K562 (cell line): ENCODE data around the gene CD151. TPM values are rescaled to one million over a fixed set of nuclear protein-coding genes. Genes with fewer than 3 reads are reported as not detected.

Source experiments
- ATAC-seq: fragments of 200-7000 bp; cut with Tn5 transposase; 3 replicates; pipeline ENCODE4 v1.9.1; 2020; ENCODE audit warnings: moderate library complexity
- BruUV-seq: library from RNA; stranded (reverse); fragments of 400-500 nt; replicated peaks from 2 replicates; lab custom pipeline; 2021; lab: Mats Ljungman, UMichigan
- CTCF ChIA-PET: fragments of 300-600 bp; formaldehyde crosslinking; extraction: SDS; loops from one replicate; lab custom pipeline; 2021; ENCODE audit warnings: low intra/inter-chr PET ratio; lab: Yijun Ruan, JAX
- POLR2A ChIA-PET: fragments of 300-600, 350-650 bp; sonication (Branson Sonifier 250); formaldehyde crosslinking; extraction: SDS; loops from one replicate; lab custom pipeline; 2021; ENCODE audit warnings: antibody characterized with exemption, inconsistent platforms; lab: Yijun Ruan, JAX
- DNase-seq, 4 experiments: peaks; one replicate each; pipeline versions ENCODE4 v3.0.0 to v3.0.0-alpha.2; 2011 to 2018; ENCODE audit warnings: low spot score in 3 of 4, mixed read lengths in 3 of 4; ENCODE audit errors: extremely low read depth in 1 of 4
- FAIRE-seq: peaks from 2 replicates; lab custom pipeline; 2011; peaks lifted over from hg19 to GRCh38; lab: Jason Lieb, UNC
- H2AFZ ChIP-seq: 2 replicates; pipeline ENCODE4 v1.6.0; 2011; ENCODE audit warnings: low read depth, low read length, control low read depth, inconsistent platforms
- H3K27ac ChIP-seq: fragments of 200-600 bp; 3 replicates; pipeline ENCODE4 v1.8.0; 2011; ENCODE audit warnings: low read depth, mild to moderate bottlenecking, control low read depth, inconsistent platforms, low read length, moderate library complexity, mixed read lengths; ENCODE audit errors: extremely low read depth
- H3K27me3 ChIP-seq, 2 experiments: fragments of 300-600 bp in 1 of 2; 2 replicates in 1 of 2; 3 replicates in 1 of 2; pipeline versions ENCODE4 v1.6.0 to v1.8.0; 2011; ENCODE audit warnings: inconsistent platforms in 2 of 2, low read length in 2 of 2, mild to moderate bottlenecking in 1 of 2, mixed read lengths in 1 of 2, moderate library complexity in 1 of 2; ENCODE audit not compliant: control insufficient read depth in 2 of 2, insufficient read depth in 2 of 2
- H3K36me3 ChIP-seq: fragments of 300-600 bp; 3 replicates; pipeline ENCODE4 v1.8.0; 2011; ENCODE audit warnings: mild to moderate bottlenecking, low read length, inconsistent platforms; ENCODE audit not compliant: control insufficient read depth, insufficient read depth
- H3K4me1 ChIP-seq, 2 experiments: fragments of 200-600 bp in 1 of 2; replicated peaks in 1 of 2; 2 replicates in 1 of 2; 3 replicates in 1 of 2; pipeline versions ENCODE4 v1.5.1 to v1.8.0; 2011; ENCODE audit warnings: inconsistent platforms in 2 of 2, low read length in 2 of 2, mild to moderate bottlenecking in 1 of 2, mixed read lengths in 1 of 2, moderate library complexity in 1 of 2; ENCODE audit not compliant: control insufficient read depth in 2 of 2, insufficient read depth in 2 of 2
- H3K4me2 ChIP-seq: 2 replicates; pipeline ENCODE4 v1.6.1; 2011; ENCODE audit warnings: low read length, control low read depth, inconsistent platforms, mixed read lengths; ENCODE audit not compliant: insufficient read depth
- H3K4me3 ChIP-seq: fragments of 200-600 bp; sonication (generic), shearing (Covaris generic); 2 replicates; pipeline ENCODE4 v1.5.1; 2016; ENCODE audit warnings: control low read depth, inconsistent platforms
- H3K79me2 ChIP-seq: fragments of 200-600 bp; 3 replicates; pipeline ENCODE4 v1.8.0; 2011; ENCODE audit warnings: low read length, inconsistent platforms; ENCODE audit not compliant: control insufficient read depth, insufficient read depth
- H3K9ac ChIP-seq, 2 experiments: 2 replicates each; pipeline versions ENCODE4 v1.6.0 to v1.6.1; 2011; ENCODE audit warnings: low read depth in 2 of 2, low read length in 2 of 2, control low read depth in 1 of 2, inconsistent platforms in 1 of 2, mild to moderate bottlenecking in 1 of 2, mixed read lengths in 1 of 2; ENCODE audit not compliant: insufficient read depth in 1 of 2
- H3K9me1 ChIP-seq: one replicate; pipeline ENCODE4 v1.6.0; 2011; ENCODE audit warnings: inconsistent platforms, mild to moderate bottlenecking, low read length, moderate library complexity; ENCODE audit not compliant: control insufficient read depth, insufficient read depth
- H3K9me3 ChIP-seq: replicated peaks from 2 replicates; pipeline ENCODE4 v1.5.1; 2011; ENCODE audit warnings: low read depth, low read length, inconsistent platforms; ENCODE audit not compliant: control insufficient read depth, insufficient read depth
- H4K20me1 ChIP-seq: replicated peaks from 2 replicates; pipeline ENCODE4 v1.6.1; 2011; ENCODE audit warnings: low read length, inconsistent platforms, mixed read lengths; ENCODE audit not compliant: control insufficient read depth, insufficient read depth
- CAMTA2 ChIP-seq: fragments of 250-450 bp; sonication (Bioruptor Pico); conservative IDR thresholded peaks from 2 replicates; pipeline ENCODE4 v1.5.1; 2022
- CBX1 ChIP-seq: sonication (generic); IDR thresholded peaks from 2 replicates; pipeline ENCODE4 v1.6.1; 2016; ENCODE audit warnings: antibody characterized with exemption, low read depth, mild to moderate bottlenecking
- DIDO1 ChIP-seq: fragments of 450-650 bp; IDR thresholded peaks from 2 replicates; pipeline ENCODE4 v1.6.1; 2016; ENCODE audit warnings: low read depth, missing biosample characterization, missing genetic modification characterization
- ELK3 ChIP-seq: fragments of 450-650 bp; formaldehyde crosslinking; IDR thresholded peaks from 2 replicates; pipeline ENCODE4 v1.4.0; 2020; ENCODE audit warnings: mild to moderate bottlenecking
- MCM3 ChIP-seq: fragments of 450-650 bp; IDR thresholded peaks from 2 replicates; pipeline ENCODE4 v1.6.1; 2016
- MYNN ChIP-seq, 2 experiments: sonication (generic); formaldehyde crosslinking in 1 of 2; IDR thresholded peaks; 2 replicates each; pipeline versions ENCODE4 v1.5.0 to v1.6.1; 2016 to 2020; ENCODE audit warnings: antibody characterized with exemption in 1 of 2, missing genetic modification reagents in 1 of 2
- PREB ChIP-seq: sonication (generic); formaldehyde crosslinking; IDR thresholded peaks from 2 replicates; pipeline ENCODE4 v1.8.1; 2023; ENCODE audit warnings: mild to moderate bottlenecking, missing genetic modification reagents
- RBFOX2 ChIP-seq: fragments of 200-400 bp; formaldehyde crosslinking; IDR thresholded peaks from 2 replicates; pipeline ENCODE4 v1.6.1; 2017; ENCODE audit warnings: low read depth, mild to moderate bottlenecking, low read length, moderate library complexity
- RUNX1 ChIP-seq: sonication (generic); IDR thresholded peaks from 2 replicates; pipeline ENCODE4 v1.6.1; 2016; ENCODE audit warnings: antibody characterized with exemption, low read depth
- SNAPC5 ChIP-seq: fragments of 250-450 bp; sonication (Bioruptor Pico); IDR thresholded peaks from 2 replicates; pipeline ENCODE4 v1.8.0; 2021; ENCODE audit warnings: moderate library complexity, mild to moderate bottlenecking, inconsistent platforms
- TAL1 ChIP-seq: fragments of 450-650 bp; IDR thresholded peaks from 2 replicates; pipeline ENCODE4 v1.6.1; 2016; ENCODE audit warnings: mild to moderate bottlenecking
- TCF15 ChIP-seq: fragments of 250-450 bp; sonication (Bioruptor Pico); IDR thresholded peaks from 2 replicates; pipeline ENCODE4 v1.8.0; 2022; ENCODE audit warnings: moderate library complexity, mild to moderate bottlenecking, inconsistent platforms
- ZNF24 ChIP-seq: fragments of 450-650 bp; IDR thresholded peaks from 2 replicates; pipeline ENCODE4 v1.6.1; 2016
- ZNF586 ChIP-seq: fragments of 450-650 bp; formaldehyde crosslinking; conservative IDR thresholded peaks from 2 replicates; pipeline ENCODE4 v1.4.0; 2020; ENCODE audit warnings: mild to moderate bottlenecking, moderate library complexity
- WGBS: fragments of 100-300 bp; shearing (Covaris generic); methylation state at CpG from one replicate; pipeline ENCODE4 v1.1.6; 2016; ENCODE audit warnings: low coverage, mixed read lengths; ENCODE audit not compliant: insufficient coverage; ENCODE audit errors: missing lambda C conversion rate; 5-methylcytosine and 5-hydroxymethylcytosine counted together
- in situ Hi-C: fragments of 300-500 bp; cut with MboI; formaldehyde crosslinking; loops from 4 replicates; pipeline ENCODE4 v1.15.0; 2018; ENCODE audit warnings: inconsistent platforms, mixed read lengths
- intact Hi-C: fragments of 100-400 bp; cut with micrococcal nuclease; formaldehyde crosslinking; loops from 2 replicates; pipeline ENCODE4 v1.14.2; 2022
- polyA plus RNA-seq, 8 experiments: library from polyadenylated mRNA; depleted of rRNA in 4 of 8; stranded (reverse) in 5 of 8; unstranded in 3 of 8; fragments of >200 nt; fragmentation: Nextera tagmentation in 2 of 8; fragmentation: Illumina TruSeq in 1 of 8; extraction: Ambion mirVana in 2 of 8; extraction: Trizol in 1 of 8; gene quantifications; 2 replicates each; pipeline versions ENCODE4 v1.2.1 to v1.2.3, GENCODE V29; 2011 to 2014; ENCODE audit warnings: inconsistent platforms in 1 of 8, missing spikeins in 1 of 8
- total RNA-seq, 7 experiments: library from RNA; depleted of rRNA in 6 of 7; stranded (reverse); fragments of >200 nt in 6 of 7; fragmentation: Illumina TruSeq in 2 of 7; extraction: Trizol in 2 of 7; gene quantifications; 2 replicates each; pipeline versions ENCODE4 v1.2.1 to v1.2.3, GENCODE V29; 2011 to 2021; ENCODE audit warnings: low replicate concordance in 1 of 7
- TF ChIP-seq, protein P1 (sequence below): sonication (generic); formaldehyde crosslinking; IDR thresholded peaks from 2 replicates; pipeline ENCODE4 v1.8.0; 2022; ENCODE audit warnings: missing genetic modification reagents, mild to moderate bottlenecking, moderate library complexity, borderline replicate concordance
- TF ChIP-seq, protein P2 (sequence below): sonication (generic); formaldehyde crosslinking; IDR thresholded peaks from 2 replicates; pipeline ENCODE4 v1.8.1; 2023; ENCODE audit warnings: mild to moderate bottlenecking, missing genetic modification reagents

Gene CD151
- total and polyA plus RNA-seq, 9 of the 15 experiments (the other 6 are each of a cell fraction or from before 2014, with no cell fraction given): 2.3 to 187 (median 140) TPM

DNA sequence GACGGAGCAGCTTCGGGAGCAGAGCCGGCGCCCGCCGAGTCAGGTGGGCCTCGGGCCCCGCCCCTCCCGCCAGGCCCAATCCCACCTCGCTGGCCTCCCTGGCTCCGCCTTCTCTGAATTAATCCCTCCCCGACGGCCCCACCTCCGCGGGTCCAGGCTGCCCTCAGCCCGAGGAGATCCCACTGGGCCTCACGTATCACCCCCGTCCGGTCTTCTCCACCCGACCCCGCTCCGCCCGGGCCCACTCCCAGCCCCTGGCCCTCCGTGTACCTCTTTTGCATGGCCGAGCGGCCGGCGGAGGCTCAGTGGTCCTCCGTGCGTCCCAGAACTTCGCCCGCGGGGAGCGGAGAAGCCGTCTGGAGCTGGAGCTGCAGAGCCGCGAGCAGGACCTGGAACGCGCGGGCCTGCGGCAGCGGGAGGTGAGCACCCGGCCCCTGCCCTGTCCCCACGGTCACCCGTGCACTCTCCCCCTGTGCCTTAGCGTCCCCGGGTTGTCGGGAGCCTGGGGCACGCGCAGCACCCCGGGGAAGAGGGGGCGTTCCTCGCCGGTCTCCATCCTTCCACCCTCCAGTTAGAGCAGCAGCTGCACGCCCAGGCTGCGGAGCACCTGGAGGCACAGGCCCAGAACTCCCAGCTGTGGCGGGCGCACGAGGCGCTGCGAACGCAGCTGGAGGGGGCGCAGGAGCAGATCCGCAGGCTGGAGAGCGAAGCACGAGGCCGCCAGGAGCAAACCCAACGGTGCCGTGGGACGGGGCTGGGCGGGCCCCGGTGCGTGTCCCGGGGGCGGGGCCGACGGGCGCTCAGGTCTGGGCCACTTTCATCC, 2.2 kb upstream of the CD151 start:
- Histone ChIP-seq H2AFZ (no peak overlapping the region), H3K36me3 (peaks cover 18% of the 10 kb centered on the region; the same call in 1 of the 3 replicates), H3K27ac (no peak overlapping the region), H4K20me1 (peaks cover 7% of the 10 kb centered on the region), H3K4me1 (peaks cover 31 to 93% of the 10 kb centered on the region in 2 experiments), H3K9me3 (no peaks in the 10 kb centered on the region), H3K9ac (no peak overlapping the region), H3K79me2 (peaks cover 36% of the 10 kb centered on the region), H3K27me3 (no peaks in the 10 kb centered on the region), H3K4me2 (no peak overlapping the region), H3K9me1 (peaks cover 5% of the 10 kb centered on the region), H3K4me3 (no peak overlapping the region)
- DNase-seq: no peak
- POLR2A ChIA-PET: interaction anchor here (0.8 to 3.2 kb wide), 7 partner anchors 9 to 21 kb away, joined by 4 to 13 read pairs (median 5); partner anchors contain the start of genes PNPLA2 and RPLP2
- WGBS: 92% methylated on average over 38 of the region's 78 CpGs
- intact Hi-C loops: no loop called here
- in situ Hi-C loops: no loop called here
- FAIRE-seq: no peak
- no peak for ATAC-seq
- no TSS peak for BruUV-seq
- CTCF ChIA-PET: no interaction called here
- TF ChIP-seq RBFOX2 (0 out of 2 replicates have a peak, but pooled peaks have one; percentile 37), ELK3 (CRISPR knock-in tag) (no peak), ZNF586 (CRISPR knock-in tag) (no peak), PREB (CRISPR knock-in tag) (no peak), RUNX1 (no peak), MYNN (IDR thresholded peaks at IDR 0.05) (no peak), MYNN (CRISPR knock-in tag; IDR thresholded peaks at IDR 0.05) (no peak), TAL1 (no peak), CBX1 (no peak), ZNF24 (no peak), TCF15 (no peak), MCM3 (no peak), DIDO1 (tag) (no peak), CAMTA2 (CRISPR knock-in tag) (no peak), SNAPC5 (CRISPR knock-in tag) (no peak)
- TF ChIP-seq, protein P1, sequence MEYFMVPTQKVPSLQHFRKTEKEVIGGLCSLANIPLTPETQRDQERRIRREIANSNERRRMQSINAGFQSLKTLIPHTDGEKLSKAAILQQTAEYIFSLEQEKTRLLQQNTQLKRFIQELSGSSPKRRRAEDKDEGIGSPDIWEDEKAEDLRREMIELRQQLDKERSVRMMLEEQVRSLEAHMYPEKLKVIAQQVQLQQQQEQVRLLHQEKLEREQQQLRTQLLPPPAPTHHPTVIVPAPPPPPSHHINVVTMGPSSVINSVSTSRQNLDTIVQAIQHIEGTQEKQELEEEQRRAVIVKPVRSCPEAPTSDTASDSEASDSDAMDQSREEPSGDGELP (CRISPR knock-in tag): peak; percentile 26; the same call in 1 of the 2 replicates
- TF ChIP-seq, protein P2, sequence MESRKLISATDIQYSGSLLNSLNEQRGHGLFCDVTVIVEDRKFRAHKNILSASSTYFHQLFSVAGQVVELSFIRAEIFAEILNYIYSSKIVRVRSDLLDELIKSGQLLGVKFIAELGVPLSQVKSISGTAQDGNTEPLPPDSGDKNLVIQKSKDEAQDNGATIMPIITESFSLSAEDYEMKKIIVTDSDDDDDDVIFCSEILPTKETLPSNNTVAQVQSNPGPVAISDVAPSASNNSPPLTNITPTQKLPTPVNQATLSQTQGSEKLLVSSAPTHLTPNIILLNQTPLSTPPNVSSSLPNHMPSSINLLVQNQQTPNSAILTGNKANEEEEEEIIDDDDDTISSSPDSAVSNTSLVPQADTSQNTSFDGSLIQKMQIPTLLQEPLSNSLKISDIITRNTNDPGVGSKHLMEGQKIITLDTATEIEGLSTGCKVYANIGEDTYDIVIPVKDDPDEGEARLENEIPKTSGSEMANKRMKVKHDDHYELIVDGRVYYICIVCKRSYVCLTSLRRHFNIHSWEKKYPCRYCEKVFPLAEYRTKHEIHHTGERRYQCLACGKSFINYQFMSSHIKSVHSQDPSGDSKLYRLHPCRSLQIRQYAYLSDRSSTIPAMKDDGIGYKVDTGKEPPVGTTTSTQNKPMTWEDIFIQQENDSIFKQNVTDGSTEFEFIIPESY: peak; percentile 89
